Right atrium auricular region (tissue), 2 donors: ENCODE measurements around the gene RFC3. TPM values are rescaled to one million over a fixed set of nuclear protein-coding genes. Genes with fewer than 3 reads are reported as not detected.

Experiments used
- DNase-seq: peaks from one replicate; pipeline ENCODE4 v3.0.0-alpha.2; 2019; ENCODE audit warnings: low spot score
- H3K27ac ChIP-seq, 2 donors: fragments of 200-600 bp; sonication (generic); 1 replicate in 1 of 2; 2 replicates in 1 of 2; pipeline ENCODE4 v1.5.1; 2016 to 2019
- H3K27me3 ChIP-seq, 2 donors: fragments of 200-600 bp; sonication (generic); one replicate each; pipeline versions ENCODE4 v1.5.1 to v1.6.0; 2017 to 2019
- H3K36me3 ChIP-seq: fragments of 200-600 bp; sonication (generic); one replicate; pipeline ENCODE4 v1.5.1; 2016
- H3K4me1 ChIP-seq, 2 donors: fragments of 200-600 bp; sonication (generic); one replicate each; pipeline versions ENCODE4 v1.5.1 to v1.6.0; 2017 to 2019
- H3K4me3 ChIP-seq, 2 donors: fragments of 200-600 bp; sonication (generic); 1 replicate in 1 of 2; 2 replicates in 1 of 2; pipeline ENCODE4 v1.5.1; 2017 to 2019; ENCODE audit warnings: mild to moderate bottlenecking in 1 of 2, moderate library complexity in 1 of 2
- H3K9me3 ChIP-seq, 2 donors: fragments of 200-600 bp; sonication (generic); one replicate each; pipeline ENCODE4 v1.5.1; 2019
- total RNA-seq, 2 donors: library from RNA; depleted of rRNA; stranded (reverse); fragments of >200 nt; gene quantifications; one replicate each; pipeline ENCODE4 v1.1.0, GENCODE V29; 2016
- TF ChIP-seq, protein P1 (sequence below), 2 donors: fragments of 200-600 bp; sonication (generic); IDR thresholded peaks; one replicate each; pipeline ENCODE4 v1.5.1; 2019; ENCODE audit warnings: antibody characterized with exemption in 2 of 2

Gene RFC3, protein sequence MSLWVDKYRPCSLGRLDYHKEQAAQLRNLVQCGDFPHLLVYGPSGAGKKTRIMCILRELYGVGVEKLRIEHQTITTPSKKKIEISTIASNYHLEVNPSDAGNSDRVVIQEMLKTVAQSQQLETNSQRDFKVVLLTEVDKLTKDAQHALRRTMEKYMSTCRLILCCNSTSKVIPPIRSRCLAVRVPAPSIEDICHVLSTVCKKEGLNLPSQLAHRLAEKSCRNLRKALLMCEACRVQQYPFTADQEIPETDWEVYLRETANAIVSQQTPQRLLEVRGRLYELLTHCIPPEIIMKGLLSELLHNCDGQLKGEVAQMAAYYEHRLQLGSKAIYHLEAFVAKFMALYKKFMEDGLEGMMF
- 1 to 10 TPM; 3.3 to 4.9 TPM for total RNA-seq

DNA sequence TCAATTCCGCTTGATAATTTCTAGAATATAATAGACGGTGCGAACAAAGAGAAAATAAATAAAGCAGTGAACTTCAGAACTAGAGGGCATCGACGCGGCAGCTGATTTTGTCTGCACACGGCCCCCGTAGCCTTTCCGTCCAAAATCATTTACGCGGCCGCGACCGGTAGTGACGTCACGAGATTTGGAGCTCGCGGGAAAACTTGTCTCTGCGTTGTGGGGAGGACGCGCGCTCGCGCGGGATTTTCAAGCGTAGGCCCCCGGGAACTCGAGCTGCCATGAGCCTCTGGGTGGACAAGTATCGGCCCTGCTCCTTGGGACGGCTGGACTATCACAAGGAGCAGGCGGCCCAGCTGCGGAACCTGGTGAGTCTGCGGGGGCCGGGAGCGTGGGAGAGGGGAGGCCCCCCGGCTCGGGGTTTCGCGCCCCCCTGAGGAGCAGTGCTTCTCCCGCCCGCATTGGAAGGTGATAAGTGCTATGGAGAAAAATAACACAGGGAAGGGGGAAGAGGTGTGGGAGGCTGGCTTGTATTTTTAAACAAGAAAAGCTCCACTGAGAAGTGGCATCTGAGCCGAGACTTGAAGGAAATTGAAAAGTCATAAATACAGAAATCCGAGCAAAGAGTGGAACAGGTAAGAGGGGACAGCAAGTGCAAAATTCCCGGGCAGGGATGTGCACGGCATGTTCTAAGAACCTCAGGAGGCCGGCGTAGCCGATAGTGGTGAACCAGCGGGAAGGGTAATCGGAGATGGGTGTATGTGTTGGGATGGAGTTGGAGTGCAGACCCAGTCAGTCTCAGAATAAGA lies at the start of gene RFC3:
Gene RFC3 (plus strand): TSS at position 249 of the 806 bp plus-strand sequence. CDS start 30 bp downstream, at position 279.
- DNase-seq: peak; percentile 96
- TF ChIP-seq, protein P1, sequence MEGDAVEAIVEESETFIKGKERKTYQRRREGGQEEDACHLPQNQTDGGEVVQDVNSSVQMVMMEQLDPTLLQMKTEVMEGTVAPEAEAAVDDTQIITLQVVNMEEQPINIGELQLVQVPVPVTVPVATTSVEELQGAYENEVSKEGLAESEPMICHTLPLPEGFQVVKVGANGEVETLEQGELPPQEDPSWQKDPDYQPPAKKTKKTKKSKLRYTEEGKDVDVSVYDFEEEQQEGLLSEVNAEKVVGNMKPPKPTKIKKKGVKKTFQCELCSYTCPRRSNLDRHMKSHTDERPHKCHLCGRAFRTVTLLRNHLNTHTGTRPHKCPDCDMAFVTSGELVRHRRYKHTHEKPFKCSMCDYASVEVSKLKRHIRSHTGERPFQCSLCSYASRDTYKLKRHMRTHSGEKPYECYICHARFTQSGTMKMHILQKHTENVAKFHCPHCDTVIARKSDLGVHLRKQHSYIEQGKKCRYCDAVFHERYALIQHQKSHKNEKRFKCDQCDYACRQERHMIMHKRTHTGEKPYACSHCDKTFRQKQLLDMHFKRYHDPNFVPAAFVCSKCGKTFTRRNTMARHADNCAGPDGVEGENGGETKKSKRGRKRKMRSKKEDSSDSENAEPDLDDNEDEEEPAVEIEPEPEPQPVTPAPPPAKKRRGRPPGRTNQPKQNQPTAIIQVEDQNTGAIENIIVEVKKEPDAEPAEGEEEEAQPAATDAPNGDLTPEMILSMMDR (IDR thresholded peaks at IDR 0.05): peak in 1 of 2 donors; percentile 27
- H3K4me1 ChIP-seq: no peaks in the 10 kb centered on the region
- H3K36me3 ChIP-seq: no peaks in the 10 kb centered on the region
- H3K9me3 ChIP-seq: no peaks in the 10 kb centered on the region
- H3K27ac ChIP-seq: peak within 1 kb of the TSS; percentile 64 to 68
- H3K4me3 ChIP-seq: peak within 1 kb of the TSS; percentile 61 to 84
- no peaks in the 10 kb centered on the region for H3K27me3 ChIP-seq

DNA sequence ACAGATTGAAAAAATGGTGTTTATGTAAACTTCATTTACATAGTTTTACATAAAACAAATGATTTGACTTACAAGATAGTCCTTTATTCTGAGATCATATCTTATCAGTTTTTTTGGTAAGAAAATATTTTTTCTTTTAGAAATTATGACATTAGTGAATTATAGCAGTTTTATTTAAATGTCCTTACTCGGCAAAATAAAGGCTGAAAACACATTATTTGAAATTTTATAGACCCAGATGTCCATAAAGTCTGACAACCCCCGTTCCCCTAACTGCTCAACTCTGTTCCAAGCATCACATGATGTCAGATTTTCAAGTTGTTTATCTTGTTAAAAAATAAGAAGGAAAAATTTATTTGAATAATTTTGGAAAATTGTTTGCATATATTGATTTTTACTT lies 46.7 kb upstream of the RFC3 start:
- no peak for DNase-seq
- H3K9me3 ChIP-seq: no peaks in the 10 kb centered on the region
- TF ChIP-seq, protein P1 (IDR thresholded peaks at IDR 0.05): no peak
- H3K27me3 ChIP-seq: no peaks in the 10 kb centered on the region
- no peak overlapping the region for H3K4me3 ChIP-seq
- no peaks in the 10 kb centered on the region for H3K4me1 ChIP-seq
- H3K36me3 ChIP-seq: no peaks in the 10 kb centered on the region
- no peak overlapping the region for H3K27ac ChIP-seq

DNA sequence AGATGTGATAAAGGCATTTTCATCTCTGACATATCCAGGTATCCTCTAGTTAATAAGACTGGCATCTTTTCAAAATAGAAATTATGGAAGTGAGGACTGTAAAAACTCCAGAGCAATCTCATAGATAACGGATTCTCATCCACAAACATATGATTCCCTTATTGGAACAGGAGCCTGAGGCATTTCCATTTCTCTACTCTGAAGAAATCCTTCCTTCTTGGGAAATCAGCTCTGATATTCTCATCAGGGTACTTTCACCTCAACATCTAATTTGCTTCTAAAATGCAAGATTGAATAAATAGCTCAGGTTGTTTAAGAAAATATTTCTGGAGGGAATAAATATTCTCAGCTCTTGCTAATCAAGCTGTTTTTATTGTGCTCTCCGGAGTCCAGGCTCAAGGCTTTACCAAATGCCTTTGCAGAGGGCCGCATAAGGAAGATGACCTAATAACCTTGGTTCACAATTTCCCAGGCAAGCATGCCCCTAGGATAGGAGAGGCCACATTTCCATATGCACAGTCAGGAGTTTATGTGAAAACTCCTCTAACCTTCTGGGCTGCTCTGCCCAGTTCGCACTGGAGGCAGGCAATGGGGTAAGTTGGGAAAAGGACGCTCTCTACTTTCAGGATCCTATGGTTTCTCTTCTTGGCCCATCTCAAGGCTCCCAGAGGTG lies 44.0 kb upstream of the RFC3 start:
- TF ChIP-seq, protein P1 (IDR thresholded peaks at IDR 0.05): no peak
- Histone ChIP-seq H3K27ac (no peak overlapping the region), H3K27me3 (no peaks in the 10 kb centered on the region), H3K4me1 (no peaks in the 10 kb centered on the region), H3K4me3 (no peak overlapping the region), H3K9me3 (no peaks in the 10 kb centered on the region), H3K36me3 (no peaks in the 10 kb centered on the region)
- DNase-seq: no peak

DNA sequence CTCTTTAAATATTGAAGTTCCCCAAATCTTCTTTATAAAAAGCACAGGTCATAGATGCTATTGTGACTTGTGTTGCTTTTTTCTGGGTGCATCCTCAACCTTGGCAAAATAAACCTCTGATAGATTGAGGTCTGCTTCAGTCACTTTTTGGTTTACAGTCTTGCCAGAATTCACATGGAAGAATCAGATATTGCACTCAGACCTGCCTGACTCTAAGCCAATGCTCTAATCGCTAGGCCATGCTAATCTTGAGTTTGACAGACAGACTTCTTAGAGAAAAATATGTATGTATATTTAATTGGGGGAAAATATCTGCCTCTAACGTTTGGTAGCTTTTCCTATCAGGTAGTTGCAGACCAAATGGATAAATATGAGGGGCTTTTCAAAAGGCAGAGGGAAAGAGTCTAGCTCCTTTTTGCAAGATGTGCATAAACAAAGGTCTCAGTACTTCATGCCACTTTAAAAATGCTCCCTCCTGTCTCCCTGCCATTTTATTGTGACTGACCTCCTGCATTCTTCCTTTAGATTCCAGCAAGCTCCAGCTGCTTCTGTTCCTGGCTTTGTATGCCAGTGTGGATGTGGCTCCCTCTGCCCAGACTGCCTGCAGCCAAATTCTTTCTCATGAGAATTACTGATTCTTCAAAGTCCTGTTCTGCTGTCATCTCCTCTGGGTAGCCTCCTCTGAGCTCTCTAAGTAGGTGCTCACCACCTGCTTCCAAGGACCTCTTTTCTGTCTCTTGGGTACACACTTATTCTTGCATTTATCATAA lies 42.4 kb upstream of the RFC3 start:
- Histone ChIP-seq H3K27me3 (no peaks in the 10 kb centered on the region), H3K4me3 (no peak overlapping the region), H3K36me3 (no peaks in the 10 kb centered on the region), H3K4me1 (no peaks in the 10 kb centered on the region), H3K27ac (no peak overlapping the region), H3K9me3 (no peaks in the 10 kb centered on the region)
- no peak for DNase-seq
- TF ChIP-seq, protein P1 (IDR thresholded peaks at IDR 0.05): no peak

DNA sequence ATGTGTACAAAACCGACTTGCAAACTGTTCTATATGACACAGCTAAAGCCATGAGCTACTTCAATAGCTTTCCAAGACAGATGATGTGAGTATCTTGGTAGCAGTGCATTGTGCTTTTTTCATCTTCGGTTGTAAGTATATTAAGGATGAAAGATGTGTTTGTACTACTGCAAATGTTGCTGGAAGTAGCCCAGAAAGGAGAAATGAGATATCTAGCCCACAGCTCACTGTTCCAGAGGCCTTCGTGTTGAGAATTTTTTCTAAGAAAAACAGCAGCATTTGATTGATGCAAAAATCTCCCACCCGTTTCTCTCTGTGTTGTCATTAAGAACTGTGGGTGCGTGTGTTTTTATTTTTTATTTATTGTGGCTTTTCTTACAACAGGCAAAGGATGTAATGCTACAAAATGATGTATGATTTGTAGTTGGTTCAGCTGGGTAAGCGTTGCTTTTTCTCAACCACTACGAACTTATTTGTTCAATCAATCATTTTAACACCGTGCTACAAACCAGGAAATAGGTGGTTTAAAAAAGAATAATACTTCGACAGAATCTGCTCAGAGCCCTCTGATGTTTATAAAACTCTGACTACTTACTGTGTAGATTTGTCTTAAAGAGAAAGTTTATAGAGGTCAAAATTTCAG lies 41.6 kb upstream of the RFC3 start:
- Histone ChIP-seq H3K4me1 (no peaks in the 10 kb centered on the region), H3K27me3 (no peaks in the 10 kb centered on the region), H3K4me3 (no peak overlapping the region), H3K9me3 (no peaks in the 10 kb centered on the region), H3K27ac (no peak overlapping the region), H3K36me3 (no peaks in the 10 kb centered on the region)
- no peak for DNase-seq
- TF ChIP-seq, protein P1 (IDR thresholded peaks at IDR 0.05): no peak
